Measurements from ENCODE around the gene SMARCAL1.

Gene SMARCAL1

GRCh38 chr2:216486271-216486670 lies 74.0 kb downstream of the SMARCAL1 start:
- DNase-seq (ENCODE audit: extremely low read depth, low read depth): no peak
- no peak for TF ChIP-seq CTCF (IDR thresholded peaks at IDR 0.05; ENCODE audit: low read depth, low read length)

- TF ChIP-seq CTCF (IDR thresholded peaks at IDR 0.05; ENCODE audit: low read depth, low read length): no peak
- no peak for DNase-seq (ENCODE audit: extremely low read depth, low read depth)
Measured at GRCh38 chr2:216486708-216487107, 74.4 kb downstream of the SMARCAL1 start.

- DNase-seq (ENCODE audit: extremely low read depth, low read depth): no peak
- TF ChIP-seq CTCF (IDR thresholded peaks at IDR 0.05; ENCODE audit: low read depth, low read length): no peak
Measured at GRCh38 chr2:216490061-216490460, 77.8 kb downstream of the SMARCAL1 start.

- DNase-seq (ENCODE audit: extremely low read depth, low read depth): no peak
- TF ChIP-seq CTCF (IDR thresholded peaks at IDR 0.05; ENCODE audit: low read depth, low read length): no peak
Measured at GRCh38 chr2:216491793-216492596, 79.7 kb downstream of the SMARCAL1 start.

- TF ChIP-seq CTCF (IDR thresholded peaks at IDR 0.05; ENCODE audit: low read depth, low read length): no peak
- DNase-seq (ENCODE audit: extremely low read depth, low read depth): no peak
Measured at GRCh38 chr2:216492597-216493333, 80.5 kb downstream of the SMARCAL1 start.

- no peak for TF ChIP-seq CTCF (IDR thresholded peaks at IDR 0.05; ENCODE audit: low read depth, low read length)
- no peak for DNase-seq (ENCODE audit: extremely low read depth, low read depth)
Measured at GRCh38 chr2:216493334-216493685, 81.0 kb downstream of the SMARCAL1 start.

- no peak for DNase-seq (ENCODE audit: extremely low read depth, low read depth)
- no peak for TF ChIP-seq CTCF (IDR thresholded peaks at IDR 0.05; ENCODE audit: low read depth, low read length)
Measured at GRCh38 chr2:216495656-216496055, 83.4 kb downstream of the SMARCAL1 start.
